GM19372 (cell line): Measurements from ENCODE around the gene TMEM131L.
"Not testable (repeated sequence)": the region's sequence is repeated elsewhere in the genome, so short reads cannot be mapped to it uniquely, and the experiment has no call there.

Experiments used
- ATAC-seq: cut with Tn5 transposase; IDR thresholded peaks from one replicate; pipeline ENCODE4 v1.9.1; 2021; ENCODE audit warnings: mild to moderate bottlenecking, low read depth, moderate library complexity; ENCODE audit not compliant: unreplicated experiment

TMEM131L gene

DNA sequence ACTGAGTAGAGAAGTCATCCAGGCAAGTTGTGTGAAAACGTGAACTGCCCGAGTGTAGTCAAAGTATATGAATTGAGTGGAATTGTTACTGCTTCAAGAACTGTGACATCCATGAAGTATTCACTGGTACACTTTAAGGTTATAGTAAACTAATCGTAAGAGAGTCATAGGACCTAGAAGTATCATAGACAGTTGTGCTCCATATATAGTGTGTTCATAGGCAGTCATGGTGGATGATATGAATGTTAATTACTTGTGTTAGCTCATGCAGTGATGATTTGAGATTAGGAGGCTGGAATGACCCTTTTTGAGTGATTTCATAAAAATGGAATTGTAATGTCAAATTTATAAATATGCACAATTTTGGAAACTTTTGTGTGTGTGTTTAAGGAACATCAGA, 136.6 kb downstream of the TMEM131L start:
- ATAC-seq, result no peak

DNA sequence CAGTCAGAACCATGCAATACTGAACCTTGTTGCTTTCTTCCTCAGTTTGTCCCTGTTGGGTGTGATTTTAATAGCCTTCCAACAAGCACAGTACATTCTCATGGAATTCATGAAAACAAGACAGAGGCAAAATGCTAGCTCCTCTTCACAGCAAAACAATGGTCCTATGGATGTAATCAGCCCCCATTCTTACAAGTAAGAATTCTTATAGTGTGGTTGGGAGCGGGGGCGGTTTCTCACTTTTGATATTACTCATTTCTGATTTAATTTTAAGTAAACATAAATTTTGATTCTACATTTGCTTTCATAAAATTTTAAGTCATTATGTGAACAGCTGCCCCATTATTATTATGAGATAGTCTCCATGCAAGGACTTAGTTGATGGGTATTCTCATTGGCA, 137.1 kb downstream of the TMEM131L start:
- no peak for ATAC-seq

DNA sequence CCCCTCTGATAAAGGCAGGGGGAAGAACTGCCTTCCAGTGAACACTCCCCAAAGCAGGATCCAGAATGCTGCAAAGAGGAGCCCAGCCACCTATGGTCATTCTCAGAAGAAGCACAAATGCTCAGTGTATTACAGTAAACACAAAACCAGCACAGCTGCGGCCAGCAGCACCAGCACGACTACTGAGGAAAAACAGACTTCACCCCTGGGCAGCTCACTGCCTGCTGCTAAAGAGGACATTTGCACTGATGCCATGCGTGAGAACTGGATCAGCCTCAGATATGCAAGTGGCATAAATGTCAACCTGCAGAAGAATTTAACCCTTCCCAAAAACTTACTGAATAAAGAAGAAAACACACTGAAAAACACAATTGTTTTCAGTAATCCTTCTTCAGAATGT, 137.7 kb downstream of the TMEM131L start:
- no peak for ATAC-seq

DNA sequence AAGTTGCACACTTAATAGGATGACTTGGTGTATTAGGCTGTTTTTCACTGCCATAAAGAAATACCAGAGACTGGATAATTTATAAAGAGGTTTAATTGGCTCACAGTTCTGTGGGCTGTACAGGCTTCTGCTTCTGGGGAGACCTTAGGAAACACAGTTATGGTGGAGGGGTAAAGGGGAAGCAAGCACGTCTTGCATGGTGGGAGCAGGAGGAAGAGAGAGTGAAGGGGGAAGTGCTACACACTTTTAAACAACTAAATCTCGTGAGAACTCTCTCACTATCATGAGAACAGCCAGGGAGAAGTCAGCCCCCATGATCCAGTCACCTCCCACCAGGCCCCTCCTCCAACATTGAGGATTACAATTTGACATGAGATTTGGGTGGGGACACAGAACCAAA, 142.9 kb downstream of the TMEM131L start:
- ATAC-seq, result not testable (repeated sequence)

DNA sequence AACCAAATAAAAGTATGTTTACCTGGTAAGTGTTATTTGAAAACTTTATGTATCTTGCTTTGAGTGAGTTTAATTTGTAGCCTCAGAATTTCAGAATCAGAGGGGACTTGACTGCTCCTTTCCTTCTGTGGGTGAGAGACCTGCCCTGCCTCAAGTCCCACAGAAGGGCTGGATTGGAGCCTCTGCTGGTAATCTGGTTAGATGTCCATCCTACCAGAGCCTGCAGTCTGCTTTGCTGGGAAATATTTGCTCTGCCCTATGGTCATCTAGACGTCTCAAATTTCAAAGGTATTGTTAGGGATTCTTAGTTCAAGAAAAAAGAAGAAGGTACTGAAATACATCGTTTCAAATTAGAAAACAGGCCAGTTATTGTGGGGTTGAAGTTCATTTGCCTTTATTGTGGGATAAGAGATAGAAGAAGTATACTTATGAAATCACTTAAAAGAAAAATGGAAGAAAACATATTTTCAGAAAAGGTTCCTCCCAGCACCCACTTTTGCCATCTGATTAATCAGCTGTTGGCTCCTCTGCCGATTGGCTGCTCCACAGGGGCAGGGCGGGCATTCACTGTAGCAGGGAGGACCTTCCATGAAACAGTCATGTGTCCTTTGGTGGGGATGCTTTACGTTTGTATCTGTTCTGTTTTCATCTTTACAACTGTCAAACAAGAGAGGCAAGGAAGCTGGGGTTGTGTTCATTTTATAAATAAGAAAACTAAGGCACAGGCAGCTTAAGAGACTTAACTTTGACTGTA, 144.6 kb downstream of the TMEM131L start:
- ATAC-seq, result no peak

DNA sequence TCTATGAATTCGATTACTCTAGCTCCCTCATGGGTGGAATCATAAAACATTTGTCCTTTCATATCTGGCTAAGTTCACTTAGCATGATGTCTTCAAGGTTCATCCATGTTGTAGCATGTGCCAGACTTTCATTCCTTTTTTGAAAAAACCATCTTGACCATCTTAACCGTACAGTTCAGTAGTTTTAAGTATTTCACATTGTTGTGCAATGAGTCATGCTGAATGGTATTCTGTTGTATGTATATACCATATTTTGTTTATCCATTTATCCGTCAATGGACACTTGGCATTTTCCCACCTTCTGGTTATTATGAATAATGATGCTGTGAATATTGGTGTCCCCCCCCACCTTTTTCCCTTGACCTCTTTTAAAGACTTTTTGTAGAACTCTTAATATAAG, 145.5 kb downstream of the TMEM131L start:
- no peak for ATAC-seq

DNA sequence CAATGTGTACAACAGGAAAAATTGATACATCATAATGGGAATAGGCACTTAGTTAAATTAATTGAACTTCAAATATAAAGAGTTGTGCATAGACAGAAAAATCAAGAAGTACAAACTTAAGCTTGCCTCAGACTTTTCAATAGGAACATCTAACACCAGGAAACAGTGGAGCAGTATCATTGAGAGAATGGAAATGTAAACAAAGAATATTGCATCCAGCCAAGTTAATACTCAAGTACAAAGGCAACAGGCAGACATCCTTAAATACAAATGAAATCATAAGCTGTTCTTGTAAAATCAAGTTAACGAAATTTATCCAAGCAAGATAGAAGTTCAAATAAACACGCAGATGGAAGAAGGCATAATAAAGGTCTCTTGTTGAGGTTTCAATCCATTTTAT, 146.7 kb downstream of the TMEM131L start:
- no peak for ATAC-seq

DNA sequence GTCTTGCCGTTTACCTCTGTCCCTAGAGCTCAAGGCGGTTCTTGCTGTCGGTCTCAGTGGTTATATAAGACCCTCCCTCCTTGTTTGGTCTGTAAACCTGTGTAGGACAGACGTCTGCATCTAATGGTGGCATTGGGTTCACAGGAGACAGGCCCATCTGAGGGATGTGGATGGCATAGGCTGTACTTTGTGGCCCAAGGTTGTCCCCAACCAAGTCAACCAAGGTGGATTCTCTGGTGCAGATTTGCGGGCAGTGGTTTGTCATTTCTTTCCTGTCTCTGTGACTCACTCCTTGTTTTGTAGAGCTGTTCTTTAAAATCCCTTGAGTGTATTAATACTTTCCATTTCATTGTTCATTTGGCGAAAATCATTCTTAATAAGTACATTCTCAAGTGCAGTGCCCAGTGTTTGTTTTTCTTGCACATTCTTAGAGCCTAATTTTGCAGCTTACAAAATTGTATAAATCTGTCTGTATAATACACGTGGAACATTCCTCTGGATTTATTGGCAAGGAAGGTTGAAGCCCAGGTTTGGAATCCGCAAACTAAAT, 149.9 kb downstream of the TMEM131L start:
- ATAC-seq, result no peak

DNA sequence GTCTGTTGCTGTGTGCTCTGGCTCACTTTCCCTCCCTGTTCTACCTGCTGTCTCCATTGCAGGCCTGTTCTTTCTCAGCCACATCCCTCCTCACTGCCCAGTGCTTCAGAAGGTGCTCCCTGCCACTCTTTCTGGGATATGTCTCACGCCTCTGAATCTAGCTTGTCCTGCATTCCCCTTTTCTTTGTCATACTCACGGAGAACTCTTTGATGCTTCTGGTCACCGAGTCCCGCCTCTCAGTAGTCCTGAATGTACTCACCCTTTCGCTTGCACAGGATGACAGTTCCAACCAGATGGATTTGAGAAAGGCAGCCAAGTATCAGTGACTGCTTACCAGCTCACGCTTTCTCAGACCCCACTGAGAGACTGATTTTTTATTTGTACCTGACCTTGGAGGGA, 152.7 kb downstream of the TMEM131L start:
- no peak for ATAC-seq

DNA sequence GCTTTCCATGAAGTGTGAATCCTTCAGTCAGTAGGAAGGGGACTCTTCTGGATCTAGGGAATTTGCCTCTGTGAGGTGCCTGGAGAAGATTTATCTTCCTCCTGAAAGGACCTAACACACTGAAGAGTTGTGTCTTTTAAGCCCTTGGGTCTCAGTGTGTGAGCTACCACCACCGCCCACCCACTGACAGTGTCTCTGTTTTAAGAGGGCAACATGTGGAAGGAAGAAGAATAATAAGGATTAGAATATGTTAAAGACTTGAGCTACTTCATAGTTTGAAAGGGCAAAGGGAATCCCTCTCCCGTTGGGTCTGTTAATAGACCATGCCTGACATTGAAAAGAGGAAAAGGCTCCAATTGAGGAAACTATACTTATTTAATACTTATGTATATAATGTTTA, 153.7 kb downstream of the TMEM131L start:
- ATAC-seq, result no peak

DNA sequence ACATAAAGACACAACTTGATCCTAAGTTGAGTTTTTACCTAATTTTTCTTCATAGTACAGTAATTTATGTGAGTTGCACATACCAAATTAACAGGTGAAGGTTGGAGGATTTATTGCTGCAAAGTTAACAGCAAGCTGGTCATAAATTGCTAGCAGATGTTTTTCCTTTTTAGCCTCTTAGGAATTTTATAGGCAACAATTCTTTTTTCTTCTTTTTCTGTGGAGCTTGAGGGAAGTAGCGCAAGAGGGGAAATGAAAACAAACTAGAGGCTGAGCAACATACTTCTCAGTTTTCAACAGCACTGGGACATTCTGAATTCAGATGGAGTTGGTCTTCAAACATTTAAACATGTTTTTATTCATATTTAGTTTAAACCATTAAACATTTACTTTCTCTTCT, 154.2 kb downstream of the TMEM131L start:
- no peak for ATAC-seq

DNA sequence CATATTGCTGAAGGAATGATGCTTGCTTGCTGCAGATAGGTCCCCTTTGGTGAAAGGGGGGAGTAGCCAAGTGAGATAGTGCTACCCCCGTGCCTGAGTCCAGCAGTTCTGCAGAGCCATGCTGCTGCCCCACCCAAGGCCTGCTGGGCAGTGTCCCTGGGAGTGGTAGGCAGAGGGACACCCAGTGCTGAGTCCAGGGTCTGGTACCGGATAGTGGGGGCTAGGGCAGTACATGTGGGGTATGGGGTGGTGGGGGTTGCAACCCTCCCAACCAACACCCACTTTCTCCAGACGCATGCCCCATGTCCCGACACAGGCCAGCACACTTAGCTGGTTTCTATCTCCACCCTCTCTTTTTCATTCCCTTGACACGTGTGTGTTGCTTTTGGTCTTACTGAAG, 155.9 kb downstream of the TMEM131L start:
- no peak for ATAC-seq

DNA sequence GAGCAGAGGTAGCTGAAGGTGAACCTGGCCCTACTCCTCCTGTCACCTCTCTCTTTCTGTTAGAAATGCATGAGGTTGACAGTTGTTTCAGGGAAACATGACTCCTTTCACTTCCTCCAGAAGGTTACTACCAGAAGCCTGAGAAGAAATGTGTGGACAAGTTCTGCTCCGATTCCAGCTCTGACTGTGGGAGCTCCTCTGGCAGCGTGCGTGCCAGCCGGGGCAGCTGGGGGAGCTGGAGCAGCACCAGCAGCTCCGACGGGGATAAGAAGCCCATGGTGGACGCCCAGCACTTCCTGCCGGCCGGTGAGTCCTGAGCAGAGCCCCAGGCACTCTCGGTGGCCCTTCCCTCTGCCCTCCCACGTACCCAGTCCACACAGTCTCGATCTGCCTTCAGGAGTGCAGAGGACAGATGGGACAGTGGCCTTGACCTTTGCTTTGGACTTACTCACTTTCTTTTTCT, 156.6 kb downstream of the TMEM131L start:
- ATAC-seq, result no peak

DNA sequence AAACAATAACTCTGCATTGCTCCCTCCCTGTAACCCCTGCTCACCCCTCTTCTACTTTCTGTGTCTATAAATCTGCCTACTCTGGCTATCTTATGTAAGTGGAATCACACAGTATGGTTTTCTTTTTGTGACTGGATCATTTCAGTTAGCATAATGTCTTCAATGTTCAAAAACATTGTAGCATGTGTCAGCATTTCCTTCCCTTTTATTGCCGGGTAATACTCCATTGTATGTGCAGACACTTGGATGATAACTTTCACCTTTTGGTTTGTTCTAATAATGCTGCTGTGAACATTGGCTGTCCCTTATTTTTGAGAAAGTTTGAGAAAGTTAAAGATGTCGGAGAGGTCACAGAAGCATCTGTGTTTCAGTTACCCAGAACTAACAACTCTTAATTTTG, 157.3 kb downstream of the TMEM131L start:
- ATAC-seq, result no peak

DNA sequence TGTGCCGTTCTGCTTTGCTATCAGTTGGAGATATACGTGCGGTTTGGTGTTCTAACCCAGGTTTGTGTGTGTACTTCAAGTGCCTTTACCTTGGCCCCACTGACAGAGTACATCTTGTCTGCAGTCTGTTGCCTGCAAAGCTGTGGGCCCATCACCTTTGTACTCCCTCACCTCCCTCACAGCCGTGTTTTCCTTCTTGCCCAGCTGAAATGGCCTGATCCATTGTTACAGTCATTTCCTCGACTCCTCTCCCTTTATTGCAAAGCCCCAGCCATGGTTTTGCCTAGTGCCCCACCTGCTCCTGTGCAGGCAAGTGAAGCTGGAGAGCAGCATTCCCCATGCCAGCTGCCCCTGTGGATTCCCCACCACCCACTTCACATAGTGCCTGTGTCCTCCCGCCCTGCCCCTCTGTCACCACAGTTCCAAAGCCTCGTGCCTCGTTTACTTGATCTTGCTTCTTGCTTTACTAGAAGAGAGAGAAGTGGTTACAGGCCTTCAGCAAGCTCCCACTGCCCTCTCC, 162.7 kb downstream of the TMEM131L start:
- no peak for ATAC-seq

DNA sequence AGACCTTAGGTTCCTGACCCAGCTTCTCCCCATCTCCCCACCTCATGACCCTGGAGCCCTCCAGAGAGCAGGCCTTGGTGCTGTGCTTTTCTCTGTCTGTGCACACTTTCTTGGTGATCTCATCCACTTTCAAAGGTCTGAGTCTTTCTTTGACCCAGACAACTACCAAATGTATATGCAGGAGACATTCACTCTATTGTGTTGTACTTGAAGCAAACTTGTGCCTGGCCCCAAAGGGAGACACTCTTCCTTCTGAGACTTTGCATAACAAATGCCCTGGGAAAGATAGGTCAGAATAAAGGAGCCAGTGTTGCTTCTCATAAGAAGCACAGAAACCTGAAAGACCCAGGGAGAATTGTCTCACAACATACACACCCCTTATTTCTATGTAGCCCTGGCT, 163.6 kb downstream of the TMEM131L start:
- ATAC-seq, result no peak

DNA sequence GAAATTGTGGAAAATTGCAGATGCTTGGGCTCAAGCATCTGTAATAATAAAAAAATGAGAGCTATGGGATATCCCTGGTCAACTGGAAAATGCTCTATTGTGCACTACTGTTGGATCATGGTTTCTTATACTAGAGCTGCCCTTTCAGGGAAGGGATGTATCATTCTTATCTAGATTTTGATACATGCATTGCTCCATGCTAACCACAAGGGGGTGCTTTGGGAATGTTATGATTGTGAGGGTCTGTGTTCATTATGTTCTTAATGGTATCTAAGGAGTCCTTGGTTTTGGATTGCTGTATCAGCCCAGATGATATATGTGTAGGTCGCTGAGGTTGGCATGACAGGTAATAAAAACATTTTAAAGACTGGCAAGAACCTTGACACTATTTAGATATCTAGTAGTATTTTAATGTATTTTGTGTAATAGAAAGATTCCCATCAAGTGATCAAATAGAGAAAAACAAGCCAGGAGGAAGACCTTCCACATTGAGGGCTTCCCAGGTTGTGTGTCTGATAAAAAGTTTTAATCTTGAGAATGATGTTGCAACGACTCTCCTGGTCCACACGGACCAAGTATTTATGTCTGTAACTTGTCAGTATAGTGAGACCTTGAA, 168.7 kb downstream of the TMEM131L start:
- ATAC-seq, result no peak

DNA sequence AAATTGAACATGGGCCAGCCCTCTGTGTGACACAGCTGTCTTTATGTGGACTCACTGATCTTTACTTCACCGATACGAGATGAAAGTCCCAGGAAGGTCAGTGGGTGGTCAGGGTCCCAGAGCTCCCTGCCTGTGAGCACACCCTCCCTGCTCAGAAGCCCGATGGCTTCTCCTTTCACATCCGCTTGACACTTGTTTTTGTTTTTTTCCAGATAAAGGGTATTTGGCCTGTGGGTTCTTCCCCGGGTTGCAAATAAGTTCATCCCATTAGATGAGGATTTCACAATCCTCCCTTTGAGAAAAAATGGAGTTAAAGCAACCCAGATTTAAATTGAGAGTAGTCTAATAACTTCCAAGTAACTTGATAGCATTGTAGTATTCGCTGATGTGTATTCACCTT, 169.7 kb downstream of the TMEM131L start:
- ATAC-seq, result no peak

DNA sequence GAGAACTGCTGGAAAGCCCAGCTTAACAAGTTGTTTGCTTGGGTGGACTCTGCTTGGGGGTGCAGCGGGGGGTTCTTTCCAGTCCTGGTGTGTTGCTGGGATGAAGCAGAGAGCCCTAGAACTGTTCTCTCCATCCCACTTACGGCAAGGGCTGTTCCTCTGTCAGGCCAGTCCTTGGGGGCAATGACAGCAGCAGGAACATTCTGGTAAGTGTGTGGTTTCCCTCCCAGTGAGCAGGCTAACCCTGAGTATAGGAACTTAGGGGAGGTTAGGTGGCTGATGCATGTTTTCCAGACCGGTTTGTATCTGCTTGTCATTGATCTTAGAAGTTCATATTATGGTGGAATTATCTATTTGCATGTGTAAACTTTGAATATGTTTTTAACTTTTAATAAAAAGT, 171.0 kb downstream of the TMEM131L start:
- no peak for ATAC-seq

DNA sequence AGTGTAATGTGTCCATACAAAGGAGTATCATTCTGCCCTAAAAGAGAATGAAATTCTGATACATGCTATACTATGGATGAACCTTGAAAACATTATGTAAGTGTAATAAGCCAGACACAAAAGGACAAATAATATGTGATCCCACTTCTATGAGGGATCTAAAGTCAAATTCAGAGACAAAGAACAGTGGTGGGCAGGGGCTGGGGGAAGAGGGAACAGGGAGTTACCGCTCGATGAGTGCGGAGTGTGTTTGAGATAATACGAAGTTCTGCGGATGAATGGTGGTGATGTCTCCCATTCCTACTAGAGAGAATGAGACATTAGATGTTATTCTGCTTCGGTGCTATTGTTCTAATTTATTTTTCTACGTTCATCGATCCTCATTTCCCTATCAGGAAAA, 171.9 kb downstream of the TMEM131L start:
- no peak for ATAC-seq

DNA sequence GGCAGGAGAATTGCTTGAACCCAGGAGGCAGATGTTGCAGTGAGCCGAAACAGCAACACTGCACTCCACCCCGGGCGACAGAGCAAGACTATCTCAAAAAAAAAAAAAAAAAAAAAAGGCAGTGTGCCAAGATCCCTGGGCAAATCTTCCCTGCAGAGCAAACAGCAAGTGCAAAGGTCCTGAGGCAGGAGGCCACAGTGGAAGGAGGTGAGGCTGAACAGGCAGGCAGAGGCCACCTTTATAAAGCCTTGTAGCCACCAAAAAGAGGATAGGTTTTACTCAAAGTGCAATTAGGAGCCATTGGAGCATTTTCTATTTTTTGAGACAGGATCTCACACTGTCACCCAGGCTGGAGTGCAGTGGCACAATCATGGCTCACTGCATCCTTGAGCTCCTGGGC, 172.8 kb downstream of the TMEM131L start:
- no peak for ATAC-seq
